Stimulated activated CD4-positive, alpha-beta T cell treated with anti-CD3 and anti-CD28 coated beads, TNF-alpha, amount 100 ng/mL, for 4 hours (primary cell): ENCODE measurements around the gene SPTBN1.
"Not testable (repeated sequence)": the region's sequence is repeated elsewhere in the genome, so short reads cannot be mapped to it uniquely, and the experiment has no call there.

Experiments
- DNase-seq, 3 experiments: peaks; one replicate each; pipeline ENCODE4 v3.0.0-alpha.2; 2020; ENCODE audit warnings: low read depth in 3 of 3

SPTBN1 gene

GRCh38 chr2:54470266-54470938 is 14.3 kb downstream of the SPTBN1 start:
- DNase-seq = no peak

GRCh38 chr2:54471221-54471711 is 15.1 kb downstream of the SPTBN1 start:
- DNase-seq = no peak

- no peak for DNase-seq
Observed at GRCh38 chr2:54473851-54474250, 17.7 kb downstream of the SPTBN1 start.

- DNase-seq = no peak
Observed at GRCh38 chr2:54475285-54475684, 19.2 kb downstream of the SPTBN1 start.

- DNase-seq = no peak
Observed at GRCh38 chr2:54475919-54476318, 19.8 kb downstream of the SPTBN1 start.

GRCh38 chr2:54476852-54477251 is 20.7 kb downstream of the SPTBN1 start:
- DNase-seq = no peak

- no peak for DNase-seq
Observed at GRCh38 chr2:54477896-54478295, 21.8 kb downstream of the SPTBN1 start.

- DNase-seq = no peak
Observed at GRCh38 chr2:54478899-54479298, 22.8 kb downstream of the SPTBN1 start.

- DNase-seq = no peak
Observed at GRCh38 chr2:54479424-54479823, 23.3 kb downstream of the SPTBN1 start.

GRCh38 chr2:54480025-54480424 is 23.9 kb downstream of the SPTBN1 start:
- no peak for DNase-seq

GRCh38 chr2:54481686-54482085 is 25.6 kb downstream of the SPTBN1 start:
- DNase-seq = no peak

- no peak for DNase-seq
Observed at GRCh38 chr2:54482715-54483114, 26.6 kb downstream of the SPTBN1 start.

GRCh38 chr2:54483426-54483825 is 27.3 kb downstream of the SPTBN1 start:
- DNase-seq = no peak

GRCh38 chr2:54485756-54486155 is 29.6 kb downstream of the SPTBN1 start:
- DNase-seq = not testable (repeated sequence)

GRCh38 chr2:54486766-54487165 is 30.6 kb downstream of the SPTBN1 start:
- no peak for DNase-seq

GRCh38 chr2:54490863-54491262 is 34.7 kb downstream of the SPTBN1 start:
- no peak for DNase-seq

- DNase-seq = no peak
Observed at GRCh38 chr2:54492335-54492734, 36.2 kb downstream of the SPTBN1 start.

GRCh38 chr2:54494087-54494486 is 38.0 kb downstream of the SPTBN1 start:
- DNase-seq = no peak

GRCh38 chr2:54496920-54497319 is 40.8 kb downstream of the SPTBN1 start:
- DNase-seq = no peak

GRCh38 chr2:54497763-54498680 is 41.9 kb downstream of the SPTBN1 start:
- no peak for DNase-seq

GRCh38 chr2:54499661-54500060 is 43.5 kb downstream of the SPTBN1 start:
- no peak for DNase-seq

GRCh38 chr2:54500404-54501205 is 44.5 kb downstream of the SPTBN1 start:
- no peak for DNase-seq
